Prostate gland (tissue), 2 donors: ENCODE data around the gene SETBP1. TPM values are rescaled to one million over a fixed set of nuclear protein-coding genes. Genes with fewer than 3 reads are reported as not detected.

Source experiments
- DNase-seq: peaks from one replicate; pipeline ENCODE4 v3.0.0-alpha.2; 2019; ENCODE audit warnings: low spot score
- H3K27ac ChIP-seq, 2 donors: fragments of 200-600 bp; sonication (generic); 2 replicates each; pipeline ENCODE4 v1.5.1; 2017 to 2019
- H3K27me3 ChIP-seq: fragments of 200-600 bp; sonication (generic); replicated peaks from 2 replicates; pipeline ENCODE4 v1.5.1; 2019; ENCODE audit not compliant: insufficient read depth
- H3K36me3 ChIP-seq, 2 donors: fragments of 200-600 bp; sonication (generic); 1 replicate in 1 of 2; 2 replicates in 1 of 2; pipeline versions ENCODE4 v1.5.1 to v1.8.1; 2017 to 2019
- H3K4me1 ChIP-seq: fragments of 200-600 bp; sonication (generic); replicated peaks from 2 replicates; pipeline ENCODE4 v1.5.1; 2019
- H3K4me3 ChIP-seq, 2 donors: fragments of 200-600 bp; sonication (generic); 2 replicates each; pipeline ENCODE4 v1.5.1; 2017 to 2019
- H3K9me3 ChIP-seq: fragments of 200-600 bp; sonication (generic); 2 replicates; pipeline ENCODE4 v1.5.1; 2017
- CTCF ChIP-seq, 4 experiments: fragments of 200-600 bp in 2 of 4; fragments of 450-650 bp in 2 of 4; sonication (generic) in 2 of 4; IDR thresholded peaks; 1 replicate in 3 of 4; 2 replicates in 1 of 4; pipeline ENCODE4 v1.5.1; 2016 to 2019; ENCODE audit warnings: antibody characterized with exemption in 4 of 4, mild to moderate bottlenecking in 2 of 4, moderate library complexity in 2 of 4
- POLR2A ChIP-seq: fragments of 450-650 bp; IDR thresholded peaks from one replicate; pipeline ENCODE4 v1.6.1; 2016; ENCODE audit warnings: antibody characterized with exemption, mild to moderate bottlenecking
- POLR2AphosphoS5 ChIP-seq: sonication (generic); formaldehyde crosslinking; IDR thresholded peaks from one replicate; pipeline ENCODE4 v1.6.1; 2017; ENCODE audit warnings: antibody characterized with exemption
- WGBS: methylation state at CpG from one replicate; pipeline ENCODE4 v1.1.5; 2018; 5-methylcytosine and 5-hydroxymethylcytosine counted together
- intact Hi-C: fragments of 100-400 bp; cut with DNase I; formaldehyde crosslinking; loops from one replicate; pipeline ENCODE4 v1.14.2; 2022
- total RNA-seq, 2 donors: library from RNA; depleted of rRNA; stranded (reverse); fragments of >200 nt; gene quantifications; one replicate each; pipeline ENCODE4 v1.1.0, GENCODE V29; 2016

The SETBP1 gene
- total RNA-seq, 2 donors from 2014 or later: 28.4 to 45.1 TPM

DNA sequence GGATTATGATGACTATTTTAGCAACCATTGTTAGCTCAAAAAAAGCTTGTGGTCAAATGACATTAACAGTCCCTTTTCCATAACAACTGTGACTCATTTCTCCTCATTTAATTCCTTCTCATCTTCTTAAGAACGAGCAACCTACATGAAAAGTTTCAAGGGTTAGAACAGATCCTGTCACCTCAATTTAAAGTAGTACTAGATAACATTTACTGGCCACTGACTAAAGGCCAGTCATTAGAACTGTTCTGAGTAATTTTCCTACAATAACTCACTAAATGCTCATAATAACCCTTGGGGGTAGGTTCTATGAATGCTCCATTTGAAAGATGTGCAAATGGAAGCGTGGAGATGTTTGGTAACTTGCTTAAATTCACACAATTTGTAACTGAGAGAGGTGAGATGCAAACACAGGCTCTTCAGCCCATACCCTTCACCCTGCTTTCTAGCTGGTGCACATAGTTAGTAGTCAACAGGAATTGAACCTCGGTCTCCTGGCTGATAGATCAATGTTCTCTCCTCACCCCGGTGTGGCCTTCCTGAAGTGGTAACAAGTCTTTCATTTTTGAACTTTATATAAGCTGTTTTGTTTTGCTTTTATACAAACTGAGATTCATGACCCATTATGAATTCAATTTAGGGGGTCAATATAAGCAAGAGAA lies 212.5 kb downstream of the SETBP1 start:
- H3K36me3 ChIP-seq: no peaks in the 10 kb centered on the region
- no peak for TF ChIP-seq CTCF (IDR thresholded peaks at IDR 0.05)
- TF ChIP-seq POLR2AphosphoS5: no peak
- TF ChIP-seq POLR2A: no peak
- intact Hi-C loops: no loop called here
- H3K4me3 ChIP-seq: no peak overlapping the region
- H3K27me3 ChIP-seq: no peaks in the 10 kb centered on the region
- no peaks in the 10 kb centered on the region for H3K9me3 ChIP-seq
- H3K27ac ChIP-seq: no peak overlapping the region
- WGBS: 88% methylated on average over 4 of the region's 4 CpGs
- DNase-seq: no peak
- H3K4me1 ChIP-seq: no peaks in the 10 kb centered on the region

DNA sequence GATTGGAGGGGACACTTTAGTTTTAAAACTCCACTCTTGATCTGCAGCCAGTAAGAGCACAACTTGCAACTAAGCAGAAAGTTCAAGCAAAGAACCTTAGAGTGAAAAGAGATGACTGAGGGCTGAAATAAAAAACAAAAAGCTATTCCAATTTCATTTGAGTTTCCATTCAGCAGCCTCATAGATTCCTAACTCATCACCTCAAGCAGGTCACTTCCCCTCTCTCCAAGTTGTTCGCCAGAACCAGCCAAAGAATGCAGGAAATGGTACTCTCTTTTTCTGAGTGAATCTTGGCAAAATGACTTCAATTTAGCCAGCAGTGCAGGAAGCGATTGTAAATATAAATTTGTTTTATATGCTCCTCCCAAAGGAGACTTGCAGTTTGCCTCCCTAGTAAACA lies 213.3 kb downstream of the SETBP1 start:
- Histone ChIP-seq H3K4me1 (no peaks in the 10 kb centered on the region), H3K27ac (no peak overlapping the region), H3K9me3 (no peaks in the 10 kb centered on the region), H3K4me3 (no peak overlapping the region), H3K27me3 (no peaks in the 10 kb centered on the region), H3K36me3 (no peaks in the 10 kb centered on the region)
- WGBS: 35% methylated on average over 2 of the region's 2 CpGs
- TF ChIP-seq POLR2A (no peak), POLR2AphosphoS5 (no peak), CTCF (IDR thresholded peaks at IDR 0.05) (no peak)
- intact Hi-C loops: no loop called here
- no peak for DNase-seq

GRCh38 chr18:44895176-44895798 lies 214.6 kb downstream of the SETBP1 start:
- H3K4me1 ChIP-seq: no peaks in the 10 kb centered on the region
- TF ChIP-seq POLR2AphosphoS5: no peak
- TF ChIP-seq CTCF (IDR thresholded peaks at IDR 0.05): peak in 3 of 4 experiments; percentile 11 to 50 (median 44)
- intact Hi-C loops: no loop called here
- H3K9me3 ChIP-seq: no peaks in the 10 kb centered on the region
- WGBS: 29% methylated on average over 1 of the region's 1 CpG
- no peak overlapping the region for H3K4me3 ChIP-seq
- H3K27me3 ChIP-seq: no peaks in the 10 kb centered on the region
- no peaks in the 10 kb centered on the region for H3K36me3 ChIP-seq
- peak; percentile 40 for DNase-seq
- no peak overlapping the region for H3K27ac ChIP-seq

GRCh38 chr18:44896846-44897245 lies 216.2 kb downstream of the SETBP1 start:
- 91% methylated on average over 6 of the region's 6 CpGs for WGBS
- no peak overlapping the region for H3K4me3 ChIP-seq
- H3K27ac ChIP-seq: no peak overlapping the region
- intact Hi-C loops: no loop called here
- no peaks in the 10 kb centered on the region for H3K27me3 ChIP-seq
- no peak for DNase-seq
- H3K9me3 ChIP-seq: no peaks in the 10 kb centered on the region
- H3K4me1 ChIP-seq: no peaks in the 10 kb centered on the region
- H3K36me3 ChIP-seq: no peaks in the 10 kb centered on the region
- TF ChIP-seq POLR2AphosphoS5 (no peak), CTCF (IDR thresholded peaks at IDR 0.05) (no peak), POLR2A (no peak)

DNA sequence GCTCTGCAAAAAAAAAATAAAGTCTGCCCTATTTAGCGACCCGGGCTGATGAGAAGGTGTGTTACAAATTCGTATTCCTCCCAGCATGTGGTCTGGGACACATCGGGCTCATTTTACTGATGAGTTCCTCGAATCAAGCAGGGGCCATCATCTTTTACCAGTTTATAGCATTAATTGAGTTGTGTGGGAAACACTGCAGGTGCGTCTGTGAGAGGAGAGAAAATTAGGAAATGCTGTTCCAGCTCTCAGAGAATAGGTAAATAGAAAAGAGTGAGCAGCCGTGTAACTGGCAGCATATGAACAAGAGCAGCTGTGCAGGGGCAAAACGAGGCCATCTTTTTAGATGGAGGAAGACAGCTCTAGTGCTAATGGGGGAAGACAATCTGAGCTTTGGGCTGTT lies 216.7 kb downstream of the SETBP1 start:
- Histone ChIP-seq H3K9me3 (no peaks in the 10 kb centered on the region), H3K4me1 (no peaks in the 10 kb centered on the region), H3K27ac (no peak overlapping the region), H3K27me3 (no peaks in the 10 kb centered on the region), H3K36me3 (no peaks in the 10 kb centered on the region), H3K4me3 (no peak overlapping the region)
- whole genome bisulfite sequencing: 83% methylated on average over 8 of the region's 8 CpGs
- intact Hi-C loops: no loop called here
- no peak for TF ChIP-seq POLR2AphosphoS5
- TF ChIP-seq POLR2A: no peak
- no peak for TF ChIP-seq CTCF (IDR thresholded peaks at IDR 0.05)
- DNase-seq: no peak
